ENCODE measurements around the gene CLDN1.
"Not testable (repeated sequence)": the region's sequence is repeated elsewhere in the genome, so short reads cannot be mapped to it uniquely, and the experiment has no call there.

Gene CLDN1

DNA sequence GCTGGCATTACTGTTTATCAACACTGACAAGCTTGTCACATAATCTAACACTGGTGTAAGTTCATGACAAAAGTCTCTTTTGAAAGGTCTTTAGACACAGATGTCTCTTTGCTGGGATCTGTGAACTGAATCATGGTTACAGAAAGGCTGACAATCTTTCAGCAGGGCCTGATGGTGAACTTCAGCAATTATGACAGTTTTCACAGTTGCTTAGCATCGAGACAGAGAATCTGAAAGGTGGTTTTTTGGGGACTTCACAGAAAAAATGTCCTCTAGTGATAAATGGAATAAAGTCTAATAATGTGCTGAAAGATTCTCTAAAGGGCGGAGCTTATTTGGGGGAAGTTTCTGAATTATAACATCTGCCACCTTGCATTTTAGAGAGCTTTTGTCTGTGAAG is 32.3 kb downstream of the CLDN1 start:
- no peak for DNase-seq

DNA sequence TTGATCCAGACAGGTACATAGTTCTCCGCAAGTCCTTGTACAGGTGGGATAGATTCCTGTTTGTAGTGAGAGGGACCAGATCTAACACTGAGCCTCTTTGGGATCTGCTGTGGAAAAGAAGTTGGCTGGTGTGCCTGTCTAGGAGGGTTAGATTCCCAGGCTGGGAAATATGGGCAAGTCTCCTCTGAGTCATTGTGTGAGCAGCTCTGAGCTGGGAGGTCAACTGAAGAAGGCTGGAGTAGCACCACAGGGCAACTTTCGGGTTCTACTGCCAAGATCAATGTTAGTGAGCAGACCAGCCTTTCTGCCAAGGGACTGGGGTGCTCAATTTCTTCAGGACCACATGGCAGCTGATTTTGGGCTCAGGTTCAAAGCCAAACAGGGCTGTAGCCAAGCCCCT is 33.4 kb downstream of the CLDN1 start:
- DNase-seq: no peak

DNA sequence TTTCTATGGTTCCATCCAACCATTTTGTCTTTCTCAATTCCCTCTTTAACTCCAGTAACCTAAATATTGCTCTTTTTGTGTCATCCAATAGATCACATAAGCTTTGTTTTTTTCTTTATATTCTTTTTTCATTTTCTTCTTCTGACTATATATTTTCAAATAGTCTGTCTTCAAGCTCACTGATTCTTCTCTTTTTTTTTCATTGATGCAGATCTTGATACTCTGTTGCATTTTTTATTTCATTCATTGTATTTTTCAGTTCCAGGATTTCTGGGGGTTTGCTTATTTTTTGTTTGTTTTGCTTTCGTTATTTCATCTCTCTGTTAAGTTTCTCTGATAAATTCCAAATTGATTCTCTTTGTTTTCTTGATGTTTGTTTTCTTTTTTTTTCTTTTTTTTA is 36.2 kb downstream of the CLDN1 start:
- DNase-seq: no peak

DNA sequence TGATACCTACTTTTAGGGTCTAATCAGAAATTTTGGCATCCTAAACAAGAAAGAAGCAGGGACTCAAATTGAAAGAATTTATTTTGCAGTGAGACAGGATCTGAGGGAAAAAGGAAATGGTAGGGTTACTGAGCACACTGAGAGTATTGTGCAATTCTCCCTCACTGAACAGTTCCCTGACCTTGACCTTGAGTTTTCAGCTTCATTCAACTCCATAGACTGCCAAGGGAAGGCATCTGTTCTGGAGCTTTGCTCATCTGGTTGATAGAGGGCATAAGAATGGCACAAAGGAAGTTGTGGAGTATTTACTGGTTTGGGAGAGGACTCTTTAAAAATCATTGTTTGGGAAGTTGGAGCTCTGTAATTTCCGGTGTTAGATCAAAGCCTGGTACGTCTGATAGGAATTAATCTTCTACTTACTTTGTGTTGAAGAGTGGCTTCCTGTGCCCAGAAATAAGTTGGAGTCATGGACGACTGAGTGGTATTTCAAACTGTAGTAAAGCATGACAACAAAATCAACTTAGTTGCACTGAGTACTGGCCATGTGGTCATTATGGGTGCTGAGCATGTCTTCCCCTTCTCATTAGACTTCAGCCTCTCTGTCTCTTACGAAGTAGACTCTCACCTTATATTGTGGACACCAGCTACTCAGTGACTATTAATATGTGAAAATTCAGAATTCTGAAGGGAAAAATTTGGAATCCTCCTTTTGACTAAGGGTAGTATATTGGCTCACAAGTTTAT is 40.8 kb downstream of the CLDN1 start:
- no peak for DNase-seq

DNA sequence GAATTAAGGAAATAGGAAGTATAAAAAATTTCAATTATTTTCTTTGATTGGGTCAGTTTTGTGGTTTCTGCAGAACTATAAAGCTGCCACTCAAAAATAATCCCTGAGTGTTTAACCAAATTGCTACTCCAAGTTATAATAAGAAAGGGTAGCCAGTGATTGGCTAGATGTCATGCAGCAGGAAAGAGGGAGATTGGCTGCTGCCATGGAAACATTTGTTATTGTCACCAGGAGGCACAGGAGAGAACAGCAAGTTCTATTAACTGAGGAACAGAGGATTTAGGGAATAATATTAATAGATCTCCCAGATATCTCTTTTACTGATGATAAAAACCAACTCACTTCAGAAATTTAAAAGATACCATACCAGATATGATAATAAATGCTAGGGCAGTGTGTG is 42.6 kb downstream of the CLDN1 start:
- DNase-seq: no peak

DNA sequence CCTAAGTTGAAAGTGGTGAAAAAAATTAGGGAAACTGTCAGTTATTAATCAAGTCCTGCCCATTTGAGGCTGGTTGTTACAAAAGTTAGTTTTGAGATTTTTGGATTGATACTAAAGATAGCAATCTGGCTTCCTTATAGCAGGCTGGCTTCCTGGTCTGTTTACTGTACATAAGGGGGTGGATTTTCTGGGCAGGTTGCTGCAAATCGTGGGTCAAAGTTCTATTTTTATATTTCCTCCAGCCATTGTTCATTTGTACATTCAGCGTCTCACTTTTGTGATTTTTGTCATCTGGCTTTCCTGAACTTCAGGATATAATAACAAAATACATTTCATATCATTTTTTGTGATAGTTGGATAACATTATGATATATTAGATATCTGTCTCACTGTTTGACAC is 49.5 kb downstream of the CLDN1 start:
- no peak for DNase-seq

DNA sequence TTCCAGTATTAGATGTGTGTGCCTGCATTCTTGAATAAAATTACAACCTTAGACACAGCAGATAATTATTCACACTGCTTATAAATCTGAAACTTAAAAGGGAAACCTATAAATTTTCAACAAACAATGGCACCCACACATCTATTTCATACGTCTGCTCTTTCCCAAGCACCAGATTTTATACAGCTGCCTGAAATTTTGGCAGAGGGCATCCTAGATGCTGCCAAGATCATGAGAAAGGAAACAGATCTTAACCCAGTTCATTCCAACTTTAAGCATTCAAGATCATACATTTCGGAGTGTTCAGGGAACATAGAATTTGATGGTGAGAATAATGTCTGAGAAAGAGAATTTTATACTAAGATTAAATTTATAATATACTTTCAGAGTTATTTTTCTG is 53.1 kb downstream of the CLDN1 start:
- DNase-seq: no peak

DNA sequence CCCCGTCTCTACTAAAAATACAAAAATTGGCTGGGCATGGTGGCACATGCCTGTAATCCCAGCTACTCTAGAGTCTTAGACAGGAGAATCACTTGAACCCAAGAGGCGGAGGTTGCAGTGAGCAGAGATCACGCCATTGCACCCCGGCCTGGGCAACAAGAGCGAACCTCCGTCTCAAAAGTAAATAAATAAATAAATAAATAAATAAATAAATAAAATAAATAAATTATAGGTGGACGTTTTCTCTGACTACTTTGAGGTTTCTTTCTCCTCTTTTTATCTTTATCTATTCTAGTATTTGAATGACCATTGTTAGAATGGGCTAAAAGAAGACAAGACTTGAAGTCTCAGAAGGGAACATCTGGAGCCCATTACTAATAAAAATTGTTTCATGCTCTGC is 54.8 kb downstream of the CLDN1 start:
- DNase-seq: not testable (repeated sequence)

DNA sequence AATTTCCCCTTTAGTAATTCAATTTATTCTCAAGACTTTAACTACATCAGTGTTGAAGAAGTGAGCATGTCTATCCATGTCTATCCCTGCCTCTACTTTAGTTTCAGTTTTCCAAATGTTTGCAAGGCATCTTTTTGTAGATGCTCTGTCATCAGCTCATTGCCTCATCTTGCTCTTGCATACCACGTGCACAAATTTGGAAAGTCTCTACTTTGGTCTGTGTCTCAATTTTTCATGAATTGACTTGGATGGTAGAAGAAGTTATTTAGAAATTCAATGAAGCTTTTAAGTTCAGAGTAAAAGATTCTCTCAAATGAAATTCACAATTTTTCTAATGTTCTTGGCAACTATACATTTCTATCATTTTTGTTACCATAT is 55.3 kb downstream of the CLDN1 start:
- DNase-seq: no peak

DNA sequence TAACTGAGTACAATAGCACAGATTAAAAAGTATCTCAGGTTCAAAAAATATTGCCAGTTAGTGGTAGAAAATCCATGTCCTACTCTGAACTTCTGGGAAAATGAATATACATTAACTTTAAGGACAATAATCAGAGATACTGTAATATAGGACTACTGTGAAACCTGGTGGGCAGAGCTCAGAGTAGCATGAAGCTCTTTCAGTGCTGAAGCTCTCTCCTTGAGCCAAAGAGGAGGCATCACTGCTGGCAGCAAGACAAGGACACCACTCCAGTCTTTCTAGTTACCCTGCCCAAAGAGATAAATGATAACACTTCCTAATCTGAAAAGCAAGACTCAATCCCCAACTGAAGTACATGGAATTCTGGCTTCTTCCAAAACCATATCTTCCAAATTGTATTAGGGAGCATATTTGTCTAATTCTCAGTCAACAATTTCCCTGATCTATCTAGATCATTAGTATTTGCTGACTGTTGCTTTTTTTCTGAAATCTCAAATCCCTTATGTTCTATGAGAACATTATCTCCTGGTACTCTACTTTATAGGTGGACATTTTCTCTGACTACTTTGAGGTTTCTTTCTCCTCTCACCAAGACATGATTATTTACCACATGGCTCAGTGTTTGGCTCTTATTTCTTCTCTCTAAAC is 55.9 kb downstream of the CLDN1 start:
- DNase-seq: no peak

DNA sequence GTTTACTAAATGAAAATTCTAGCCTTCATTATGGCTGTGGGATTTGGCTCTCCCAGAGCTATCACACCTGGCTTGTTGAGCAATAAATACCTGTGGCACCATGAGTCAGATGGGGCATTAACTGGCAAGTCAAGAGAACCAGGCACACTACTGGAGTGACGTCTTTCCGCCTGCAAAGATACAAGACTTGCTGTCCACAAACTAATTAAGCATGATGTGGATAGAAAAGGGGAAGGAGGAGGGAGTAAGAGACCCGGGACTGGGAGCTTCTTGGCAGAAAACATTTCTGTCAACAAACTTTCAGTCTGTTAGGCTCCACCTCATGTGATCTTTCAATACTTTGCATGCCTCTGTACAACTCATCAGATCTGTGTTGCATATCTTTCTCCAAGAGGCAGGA is 56.5 kb downstream of the CLDN1 start:
- no peak for DNase-seq

DNA sequence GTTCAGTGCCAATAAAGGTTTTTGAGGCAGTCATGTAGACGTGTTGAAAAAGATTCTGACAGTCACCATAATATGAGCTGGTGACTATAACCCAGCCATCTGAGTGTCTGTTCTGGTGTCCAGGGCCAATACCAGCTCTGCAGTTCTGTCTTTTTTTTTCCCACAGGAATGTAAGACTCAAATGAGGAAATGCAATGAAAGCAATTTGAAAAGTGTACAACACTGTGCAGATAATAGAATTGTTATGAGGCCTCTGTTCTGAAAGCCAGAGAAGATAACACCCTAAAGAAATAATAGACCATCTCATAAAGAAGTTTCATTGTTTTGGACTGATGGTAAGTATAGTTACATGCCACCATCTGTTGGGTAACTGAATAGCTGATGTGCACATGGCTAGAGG is 57.1 kb downstream of the CLDN1 start:
- DNase-seq: no peak

DNA sequence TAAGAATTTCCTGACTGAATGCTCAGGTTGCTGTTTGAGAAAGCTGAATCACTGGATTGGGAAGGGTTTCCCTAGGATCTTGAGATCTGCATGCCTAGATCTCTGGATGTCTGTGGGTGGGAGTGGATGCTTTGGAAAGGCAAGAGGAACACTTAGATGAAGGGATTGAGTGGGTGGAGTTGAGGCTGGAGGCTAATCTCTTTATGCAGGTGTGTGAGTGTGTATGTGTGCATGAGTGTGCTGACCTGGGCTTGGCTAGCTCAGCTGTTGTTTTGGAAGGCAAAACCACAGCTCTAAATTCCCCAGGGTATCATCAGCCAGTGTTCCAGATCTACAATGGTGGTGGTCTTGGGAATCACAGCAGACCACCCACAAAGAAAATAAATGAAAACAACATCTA is 60.5 kb downstream of the CLDN1 start:
- DNase-seq: no peak

DNA sequence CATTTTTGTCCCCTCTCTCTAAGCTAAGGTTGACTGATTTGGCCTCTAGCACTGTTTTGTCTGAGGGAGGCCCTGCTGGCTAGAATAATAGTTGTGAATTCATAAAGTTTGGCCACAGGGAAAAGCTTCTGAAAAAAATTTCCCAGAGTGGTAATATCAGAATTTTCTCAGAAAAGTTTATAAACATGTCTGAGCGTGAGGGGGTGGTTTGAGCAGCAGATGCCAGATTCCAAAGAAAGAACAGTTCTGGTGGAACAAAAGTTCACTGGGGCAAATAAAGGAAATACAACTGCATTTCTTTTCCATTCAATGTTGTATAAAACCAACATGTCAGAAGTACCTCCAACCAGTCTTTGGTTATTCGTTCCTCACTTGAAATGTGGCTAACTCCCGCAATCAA is 61.2 kb downstream of the CLDN1 start:
- no peak for DNase-seq

DNA sequence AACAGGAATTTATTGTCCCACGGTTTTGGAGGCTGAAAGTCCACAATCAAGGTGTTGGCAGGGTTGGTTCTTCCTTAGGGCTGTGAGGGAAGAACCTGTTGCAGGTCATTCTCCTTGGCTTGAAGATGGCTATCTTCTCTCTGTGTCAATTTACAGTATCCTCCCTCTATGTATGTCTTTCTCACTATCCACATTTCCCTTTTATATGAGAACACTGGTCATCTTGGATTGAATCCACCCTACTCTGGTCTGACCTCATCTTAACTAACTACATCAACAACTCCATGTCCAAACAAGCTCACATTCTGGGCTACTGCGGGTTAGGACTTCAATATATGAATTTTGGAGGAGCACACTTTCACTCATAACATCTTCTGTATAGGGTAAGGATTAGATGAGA is 61.9 kb downstream of the CLDN1 start:
- DNase-seq: no peak

DNA sequence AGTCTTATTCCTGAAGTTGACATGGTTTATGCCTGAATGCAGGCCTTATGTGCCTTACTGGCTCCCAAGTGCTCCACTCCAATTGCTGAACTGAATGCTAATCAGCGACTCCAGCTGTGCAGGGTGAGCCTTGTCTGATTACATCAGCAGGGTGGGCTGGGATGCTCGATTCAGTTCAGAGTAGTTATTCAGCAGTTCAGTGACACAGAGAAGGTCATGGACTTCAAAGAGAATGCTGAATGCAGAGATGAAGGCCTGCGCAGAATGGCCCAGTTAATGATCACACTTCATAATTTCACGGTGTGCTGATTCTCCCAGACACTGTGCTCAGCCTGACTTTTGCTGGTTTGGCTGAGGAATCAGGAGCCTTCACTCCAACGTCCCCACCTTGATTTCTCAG is 63.6 kb downstream of the CLDN1 start:
- no peak for DNase-seq

Data from DMS79 (cell line).